HG03558 (cell line): ENCODE measurements around the gene DDR1.

Experiments used
- ATAC-seq: cut with Tn5 transposase; IDR thresholded peaks from one replicate; pipeline ENCODE4 v1.9.1; 2021; ENCODE audit warnings: moderate number of reproducible peaks; ENCODE audit not compliant: unreplicated experiment; ENCODE audit errors: extremely low read depth

DDR1 gene

GRCh38 chr6:30883685-30884520, at the start of gene DDR1:
Gene DDR1, plus strand, starts transcription at chr6:30884519. Its CDS starts 4,211 bp downstream, at chr6:30888730.
- no peak for ATAC-seq

GRCh38 chr6:30834646-30835045, 49.7 kb upstream of the DDR1 start:
- no peak for ATAC-seq

- ATAC-seq = no peak
Measured at GRCh38 chr6:30835576-30835975, 48.7 kb upstream of the DDR1 start.

GRCh38 chr6:30836431-30836866, 47.9 kb upstream of the DDR1 start:
- ATAC-seq = no peak

GRCh38 chr6:30836957-30837356, 47.4 kb upstream of the DDR1 start:
- no peak for ATAC-seq

- no peak for ATAC-seq
Measured at GRCh38 chr6:30837432-30837831, 46.9 kb upstream of the DDR1 start.

GRCh38 chr6:30837870-30838269, 46.4 kb upstream of the DDR1 start:
- no peak for ATAC-seq

GRCh38 chr6:30839671-30840070, 44.6 kb upstream of the DDR1 start:
- no peak for ATAC-seq

- no peak for ATAC-seq
Measured at GRCh38 chr6:30840084-30840934, 44.0 kb upstream of the DDR1 start.

- no peak for ATAC-seq
Measured at GRCh38 chr6:30840935-30841643, 43.2 kb upstream of the DDR1 start.

GRCh38 chr6:30841644-30842504, 42.4 kb upstream of the DDR1 start:
- ATAC-seq = no peak

GRCh38 chr6:30842754-30843610, 41.3 kb upstream of the DDR1 start:
- ATAC-seq = no peak

- no peak for ATAC-seq
Measured at GRCh38 chr6:30843611-30843998, 40.7 kb upstream of the DDR1 start.

- no peak for ATAC-seq
Measured at GRCh38 chr6:30844118-30844535, 40.2 kb upstream of the DDR1 start.

- ATAC-seq = no peak
Measured at GRCh38 chr6:30845183-30845582, 39.1 kb upstream of the DDR1 start.

- ATAC-seq = no peak
Measured at GRCh38 chr6:30847421-30847970, 36.8 kb upstream of the DDR1 start.

GRCh38 chr6:30847971-30848436, 36.3 kb upstream of the DDR1 start:
- no peak for ATAC-seq

- no peak for ATAC-seq
Measured at GRCh38 chr6:30849903-30850651, 34.2 kb upstream of the DDR1 start.
